ENCODE data around the gene PLEKHM3. TPM values are rescaled to one million over a fixed set of nuclear protein-coding genes. Genes with fewer than 3 reads are reported as not detected.

The PLEKHM3 gene
- total RNA-seq, 4 donors from 2014 or later, result 22.0 to 29.1 (median 25.0) TPM

GRCh38 chr2:207828361-207829057 lies 196.8 kb downstream of the PLEKHM3 start:
- no peak overlapping the region for H3K27ac ChIP-seq
- H3K36me3 ChIP-seq, result peaks cover 0 to 54% (median 0%) of the 10 kb centered on the region in 3 donors
- WGBS, 2 donors, result 91% methylated on average over 12 of the region's 12 CpGs
- DNase-seq (ENCODE audit: low spot score in 2 of 2), result no peak
- H3K27me3 ChIP-seq, result no peaks in the 10 kb centered on the region
- no peak overlapping the region for H3K4me3 ChIP-seq
- H3K4me1 ChIP-seq, result no peaks in the 10 kb centered on the region
- TF ChIP-seq EP300 (IDR thresholded peaks at IDR 0.05) (no peak), CTCF (IDR thresholded peaks at IDR 0.05) (no peak), POLR2A (IDR thresholded peaks at IDR 0.05) (no peak)
- no peaks in the 10 kb centered on the region for H3K9me3 ChIP-seq

GRCh38 chr2:207825978-207826377 lies 199.3 kb downstream of the PLEKHM3 start:
- no peak for DNase-seq (ENCODE audit: low spot score in 2 of 2)
- H3K36me3 ChIP-seq, result peaks cover 0 to 54% (median 0%) of the 10 kb centered on the region in 3 donors
- H3K27ac ChIP-seq, result no peak overlapping the region
- H3K4me3 ChIP-seq, result no peak overlapping the region
- TF ChIP-seq POLR2A (IDR thresholded peaks at IDR 0.05) (no peak), CTCF (IDR thresholded peaks at IDR 0.05) (no peak), EP300 (IDR thresholded peaks at IDR 0.05) (no peak)
- H3K9me3 ChIP-seq, result no peaks in the 10 kb centered on the region
- WGBS, 2 donors, result 68 to 78% methylated on average over 4 of the region's 4 CpGs
- no peaks in the 10 kb centered on the region for H3K4me1 ChIP-seq
- H3K27me3 ChIP-seq, result no peaks in the 10 kb centered on the region

- 68 to 73% methylated on average over 17 of the region's 17 CpGs for WGBS, 2 donors
- no peaks in the 10 kb centered on the region for H3K9me3 ChIP-seq
- no peaks in the 10 kb centered on the region for H3K4me1 ChIP-seq
- H3K27me3 ChIP-seq, result no peaks in the 10 kb centered on the region
- DNase-seq (ENCODE audit: low spot score in 2 of 2), result no peak
- H3K36me3 ChIP-seq, result peaks cover 0 to 51% (median 0%) of the 10 kb centered on the region in 3 donors
- H3K27ac ChIP-seq, result no peak overlapping the region
- no peak for TF ChIP-seq CTCF (IDR thresholded peaks at IDR 0.05)
- H3K4me3 ChIP-seq, result no peak overlapping the region
Observed at GRCh38 chr2:207825045-207825954, 200.0 kb downstream of the PLEKHM3 start.

- Histone ChIP-seq H3K36me3 (peaks cover 0 to 51% (median 0%) of the 10 kb centered on the region in 3 donors), H3K9me3 (no peaks in the 10 kb centered on the region), H3K4me1 (no peaks in the 10 kb centered on the region), H3K27me3 (no peaks in the 10 kb centered on the region), H3K4me3 (no peak overlapping the region), H3K27ac (no peak overlapping the region)
- WGBS, 2 donors, result 96 to 97% methylated on average over 13 of the region's 13 CpGs
- DNase-seq (ENCODE audit: low spot score in 2 of 2), result no peak
- no peak for TF ChIP-seq EP300 (IDR thresholded peaks at IDR 0.05)
- no peak for TF ChIP-seq CTCF (IDR thresholded peaks at IDR 0.05)
- TF ChIP-seq POLR2A (IDR thresholded peaks at IDR 0.05), result no peak
Observed at GRCh38 chr2:207823865-207824264, 201.5 kb downstream of the PLEKHM3 start.
